Measurements from ENCODE around the gene GPR21.

- TF ChIP-seq CTCF (IDR thresholded peaks at IDR 0.05; ENCODE audit: low read length) (no peak), EZH2 (optimal IDR thresholded peaks at IDR 0.05; ENCODE audit: low read depth, low read length) (no peak)
These were observed 1.5 kb upstream of the GPR21 start for GRCh38 chr9:123031963-123032362.

Measured in MM.1S (cell line).